D341Med (cell line): Measurements from ENCODE around the gene HOXD10.

Experiments used
- DNase-seq: peaks from one replicate; pipeline ENCODE4 v3.0.0; 2012; ENCODE audit warnings: low spot score

HOXD10 gene

DNA sequence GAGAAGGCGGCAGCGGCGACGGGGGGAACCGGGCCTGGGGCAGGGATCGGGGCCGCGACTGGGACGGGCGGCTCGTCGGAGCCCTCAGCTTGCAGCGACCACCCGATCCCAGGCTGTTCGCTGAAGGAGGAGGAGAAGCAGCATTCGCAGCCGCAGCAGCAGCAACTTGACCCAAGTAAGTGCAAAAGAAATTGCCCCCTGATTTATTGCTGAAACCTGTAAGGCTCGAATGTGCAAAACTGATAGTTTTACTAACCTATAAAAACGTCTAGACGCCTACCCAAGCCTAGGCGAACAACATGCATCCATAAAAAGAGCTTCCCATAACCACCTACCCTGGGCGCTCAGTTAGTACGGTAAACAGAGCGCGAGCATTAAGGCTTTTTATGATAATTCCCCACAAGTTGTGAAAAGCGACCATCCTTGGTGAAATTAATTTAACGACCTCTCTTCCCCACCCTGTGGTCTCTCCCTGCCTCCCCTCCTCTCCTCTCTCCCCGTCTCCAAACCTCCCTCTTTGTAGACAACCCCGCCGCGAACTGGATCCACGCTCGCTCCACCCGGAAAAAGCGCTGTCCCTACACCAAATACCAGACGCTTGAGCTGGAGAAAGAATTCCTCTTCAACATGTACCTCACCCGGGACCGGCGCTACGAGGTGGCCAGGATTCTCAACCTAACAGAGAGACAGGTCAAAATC, 7.0 kb downstream of the HOXD10 start:
- DNase-seq, result no peak

DNA sequence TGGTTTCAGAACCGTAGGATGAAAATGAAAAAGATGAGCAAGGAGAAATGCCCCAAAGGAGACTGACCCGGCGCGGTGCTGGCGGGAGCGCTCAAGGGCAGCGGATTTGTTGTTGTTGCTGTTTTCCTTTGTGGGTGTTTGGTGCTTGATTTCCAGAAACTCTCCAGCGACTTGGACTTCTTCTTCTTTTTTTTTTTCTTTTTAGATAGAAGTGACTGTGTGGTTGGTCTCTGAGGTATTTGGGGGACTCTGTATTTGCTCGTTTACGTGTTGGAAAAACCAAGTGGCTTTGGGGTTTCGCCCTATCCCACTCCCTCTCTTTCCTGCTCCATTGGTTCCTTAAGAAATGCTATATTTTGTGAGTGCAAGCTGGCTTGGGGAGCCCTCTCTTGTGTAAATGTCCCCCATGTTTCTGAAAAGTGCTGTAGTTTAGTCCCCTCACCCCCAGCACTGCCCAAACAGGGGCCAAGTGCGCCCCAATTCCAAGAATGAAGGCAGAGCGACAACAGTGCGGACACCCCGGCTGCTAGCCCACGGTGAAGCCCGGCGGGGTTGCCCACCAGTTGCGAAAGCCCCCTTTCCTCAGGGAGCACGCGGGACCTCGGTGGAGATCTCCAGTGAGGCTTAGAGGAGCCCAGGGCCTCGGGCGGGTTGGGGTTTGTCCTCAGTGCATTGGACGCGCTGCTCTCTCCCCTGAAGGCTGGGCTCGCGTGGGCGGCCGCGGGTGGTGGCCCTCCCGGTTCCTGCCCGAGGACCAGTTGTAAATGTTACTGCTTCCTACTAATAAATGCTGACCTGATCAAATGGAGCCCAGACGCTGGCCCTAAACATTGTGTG, 7.8 kb downstream of the HOXD10 start:
- DNase-seq, result no peak

DNA sequence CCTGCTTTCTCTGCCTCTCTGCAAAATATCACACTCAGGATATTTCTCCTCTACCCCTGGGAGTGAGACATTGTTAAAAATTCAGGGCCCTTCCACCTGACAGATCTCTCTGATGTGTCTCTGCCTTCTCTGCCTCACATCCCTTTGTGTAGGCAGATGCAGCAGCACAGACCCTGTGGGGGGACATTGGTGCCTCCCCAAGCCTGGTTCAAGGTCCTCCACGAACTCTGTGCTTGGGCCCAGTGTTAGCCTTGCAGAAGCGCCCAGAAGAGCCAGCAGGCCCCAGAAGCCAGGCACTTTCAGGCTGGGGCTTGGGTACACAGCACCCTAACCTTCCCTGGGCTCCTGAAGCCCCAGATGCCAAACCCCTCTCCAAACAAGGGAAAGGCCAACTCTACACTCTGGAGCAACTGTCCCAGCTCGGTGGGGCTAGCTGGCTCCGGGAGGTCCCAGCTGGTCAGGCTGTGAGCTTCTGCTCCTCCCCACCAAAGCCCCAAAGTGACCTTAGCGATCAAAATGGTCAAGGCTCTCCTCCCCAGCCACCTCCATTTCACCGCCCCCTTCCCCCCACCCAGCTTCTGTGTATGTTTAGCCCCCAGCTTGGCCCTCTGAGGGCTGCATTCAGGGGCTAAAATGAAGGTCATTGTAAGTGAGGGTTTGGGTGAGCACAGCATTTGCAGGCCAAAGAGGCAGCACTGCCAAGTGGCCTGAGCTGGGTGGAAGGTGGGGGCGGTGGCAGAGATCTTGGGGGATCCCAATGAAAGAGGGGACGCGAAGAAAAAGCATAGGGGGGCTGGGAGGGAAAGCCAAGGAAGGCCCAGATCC, 8.6 kb downstream of the HOXD10 start:
- DNase-seq, result no peak

DNA sequence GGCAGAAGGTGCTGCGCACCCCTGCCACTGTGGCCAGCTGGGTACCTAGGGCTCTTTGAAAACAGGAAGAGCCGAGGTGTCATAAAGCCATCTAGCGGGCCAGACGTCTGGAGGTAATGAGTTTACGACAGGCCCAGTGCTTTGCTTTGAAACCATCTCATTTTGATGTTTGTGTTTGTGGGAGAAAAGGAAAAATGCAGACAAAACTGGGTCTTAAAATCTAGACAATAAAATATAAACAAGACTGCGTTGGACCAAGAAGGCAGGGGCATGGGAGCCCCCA, 9.1 kb downstream of the HOXD10 start:
- no peak for DNase-seq

DNA sequence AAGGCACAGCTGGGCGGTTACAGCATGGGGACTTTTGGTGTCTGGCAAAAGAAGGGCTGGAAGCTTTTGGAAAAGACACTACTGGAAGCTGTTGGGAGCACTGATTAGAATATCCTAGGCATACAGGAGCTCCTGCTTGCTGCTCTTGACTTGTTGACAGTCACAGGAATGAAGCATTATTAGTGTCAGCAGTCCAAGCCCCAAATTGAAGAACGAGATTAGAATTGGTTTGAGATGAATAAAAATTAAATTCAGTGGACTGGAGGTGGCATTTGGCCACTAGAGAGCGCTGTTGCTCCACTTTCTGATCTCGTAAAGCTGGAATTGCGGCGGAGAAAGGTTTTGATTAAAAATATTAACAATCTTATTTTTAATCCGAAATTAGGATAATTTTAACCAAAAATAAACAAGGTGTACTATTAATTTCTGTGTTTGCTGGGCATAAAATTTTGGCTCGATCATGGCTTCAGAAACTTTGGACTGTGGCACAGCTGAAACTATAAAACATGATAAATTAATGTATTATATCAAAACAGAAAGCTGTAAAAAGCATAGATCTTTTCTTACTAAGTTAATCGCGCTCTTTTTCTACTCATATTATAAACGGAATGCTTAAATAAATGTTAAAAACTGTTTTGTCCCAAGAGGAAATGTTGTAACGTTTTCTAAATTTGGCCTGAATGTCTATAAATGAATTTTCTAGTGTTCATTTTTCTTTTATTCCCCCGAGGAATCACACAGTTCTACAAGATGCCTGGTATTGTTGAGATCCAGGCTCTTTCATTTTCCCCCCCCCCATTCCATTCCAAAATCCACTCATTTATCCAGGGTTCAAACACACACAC, 10.6 kb downstream of the HOXD10 start:
- no peak for DNase-seq

DNA sequence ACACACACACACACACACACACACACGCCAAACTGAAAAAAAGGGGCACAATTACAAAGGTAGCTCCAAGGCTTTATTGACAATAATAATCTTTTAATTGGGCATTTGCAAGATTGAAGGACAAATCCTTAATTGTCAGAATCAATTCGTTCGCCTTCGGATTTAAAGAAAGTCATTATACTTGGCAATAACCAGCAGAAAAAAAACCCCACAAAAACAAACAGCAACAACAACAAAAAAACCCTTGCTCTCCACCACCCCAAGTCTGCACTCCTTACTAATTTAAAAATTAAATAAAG, 11.1 kb downstream of the HOXD10 start:
- DNase-seq, result no peak

DNA sequence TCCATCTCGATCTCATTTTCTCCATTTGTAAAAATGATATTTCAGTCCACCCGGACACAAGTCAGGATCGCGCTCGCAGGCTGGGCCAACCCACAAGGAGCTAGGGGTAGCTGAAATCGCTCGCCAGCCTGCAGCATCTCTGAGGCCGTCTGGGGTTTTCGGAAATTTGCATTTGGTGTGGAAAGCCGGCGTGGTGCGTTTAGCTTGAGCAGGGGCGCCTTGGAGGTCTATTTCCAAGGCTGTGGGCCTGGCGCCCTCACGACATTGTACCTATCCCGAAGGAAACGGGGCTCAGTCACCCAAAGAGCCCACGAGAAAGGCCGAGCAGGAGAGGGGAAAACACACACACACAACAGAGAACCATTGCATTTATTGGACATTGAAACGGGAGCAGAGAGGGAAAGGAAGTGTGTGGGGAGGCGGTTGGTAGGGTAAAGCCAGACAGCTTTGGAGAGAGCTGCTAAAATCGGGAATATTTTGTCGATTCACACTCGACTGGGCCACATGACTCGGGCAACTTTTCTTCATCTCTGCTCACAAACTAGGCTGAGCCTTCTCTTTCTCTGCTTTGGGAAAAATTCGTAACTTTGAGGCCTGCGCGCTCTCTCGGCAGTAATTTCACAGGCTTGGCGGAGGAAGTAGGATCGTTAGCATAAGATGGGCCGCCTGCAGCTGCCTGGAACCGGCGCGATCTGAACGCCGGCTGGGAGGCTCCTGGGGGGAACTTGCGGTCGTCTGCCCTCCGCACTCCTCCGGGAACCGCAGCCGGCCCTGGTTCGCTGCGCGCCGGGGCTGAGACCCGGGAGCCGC, 11.8 kb downstream of the HOXD10 start:
- DNase-seq, result no peak

DNA sequence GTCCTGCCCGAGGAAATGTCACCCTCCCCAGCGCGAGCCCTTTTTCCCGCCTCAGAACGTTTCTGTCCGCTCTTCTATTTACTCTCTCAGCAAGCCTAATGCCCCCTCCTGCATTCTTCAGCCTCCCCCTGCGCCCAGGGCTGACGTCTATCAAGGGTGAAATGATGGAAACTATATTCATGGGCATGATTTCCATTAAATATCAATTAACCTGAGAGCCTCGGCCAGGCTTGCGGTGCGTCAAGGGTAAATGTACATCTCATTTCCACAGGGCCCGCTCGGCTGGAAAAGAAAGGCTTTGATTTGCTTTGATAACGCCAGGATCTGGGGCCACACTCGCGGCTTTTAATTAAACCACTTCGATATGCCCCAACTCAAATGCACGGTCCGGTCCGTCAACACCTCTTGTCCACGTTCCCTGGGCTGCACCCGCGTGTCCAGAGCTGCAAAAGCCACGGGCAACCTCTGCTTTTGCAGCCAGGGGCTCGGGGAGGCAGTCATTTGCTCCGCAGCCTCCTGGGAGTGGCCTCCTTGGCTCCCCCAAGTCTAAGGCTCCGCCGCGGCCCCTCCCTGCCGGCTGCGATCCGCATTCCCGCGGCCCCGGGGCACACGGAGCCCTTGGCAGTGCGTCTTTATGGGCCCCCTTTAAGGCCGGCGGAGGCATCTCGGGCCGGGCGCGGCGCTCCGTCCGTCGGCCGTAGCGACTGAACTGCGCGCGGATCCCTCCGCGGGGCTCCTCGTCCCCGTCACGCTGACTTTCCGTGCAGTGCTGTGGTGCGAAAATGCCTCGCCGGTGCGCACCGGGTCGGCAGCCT, 12.6 kb downstream of the HOXD10 start, which contains the start of gene HOXD8:
Gene HOXD8, plus strand, starts transcription at position 724 of the 815 bp plus-strand sequence. CDS start 662 bp downstream, outside the sequence.
- DNase-seq, result peak; percentile 66

DNA sequence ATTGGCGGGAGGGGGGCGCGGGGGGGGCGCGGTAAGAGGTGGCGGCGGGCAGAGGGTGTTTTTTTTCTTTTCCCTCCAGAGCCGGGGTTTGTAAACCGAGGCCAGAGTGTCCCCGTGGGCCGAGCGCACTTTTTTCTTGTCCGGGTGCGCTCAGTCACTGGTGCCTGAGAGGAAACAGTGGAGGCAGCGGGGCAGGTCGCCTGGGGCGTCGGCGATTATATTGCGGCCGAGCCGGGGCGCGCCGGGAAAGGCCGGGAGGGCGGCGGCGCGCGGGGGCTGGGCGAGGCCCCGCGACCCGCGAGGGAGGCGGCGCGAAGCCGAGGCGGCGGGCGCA, 13.2 kb downstream of the HOXD10 start:
- DNase-seq, result no peak

DNA sequence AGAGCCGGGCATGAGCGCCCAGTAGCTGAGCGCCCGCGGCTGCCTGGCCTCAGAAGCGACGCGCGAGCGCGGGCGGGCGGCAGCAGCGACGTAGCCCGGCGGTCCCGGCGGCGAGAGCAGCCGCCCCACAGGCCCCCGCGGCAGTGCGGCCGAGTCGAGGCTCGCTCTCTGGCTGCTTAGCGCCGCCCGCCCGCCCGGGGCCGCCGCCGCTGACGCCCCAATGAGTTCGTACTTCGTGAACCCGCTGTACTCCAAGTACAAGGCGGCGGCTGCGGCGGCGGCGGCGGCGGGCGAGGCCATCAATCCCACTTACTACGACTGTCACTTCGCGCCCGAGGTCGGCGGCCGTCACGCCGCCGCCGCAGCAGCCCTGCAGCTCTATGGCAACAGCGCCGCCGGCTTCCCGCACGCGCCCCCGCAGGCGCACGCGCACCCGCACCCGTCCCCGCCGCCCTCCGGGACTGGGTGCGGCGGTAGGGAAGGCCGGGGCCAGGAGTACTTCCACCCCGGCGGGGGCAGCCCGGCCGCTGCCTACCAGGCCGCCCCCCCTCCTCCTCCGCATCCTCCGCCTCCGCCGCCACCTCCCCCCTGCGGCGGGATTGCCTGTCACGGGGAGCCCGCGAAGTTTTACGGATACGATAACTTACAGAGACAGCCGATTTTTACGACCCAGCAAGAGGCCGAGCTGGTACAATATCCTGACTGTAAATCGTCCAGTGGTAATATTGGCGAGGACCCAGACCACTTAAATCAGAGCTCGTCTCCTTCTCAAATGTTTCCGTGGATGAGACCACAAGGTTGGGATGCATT, 13.8 kb downstream of the HOXD10 start:
- peak; percentile 66 for DNase-seq

DNA sequence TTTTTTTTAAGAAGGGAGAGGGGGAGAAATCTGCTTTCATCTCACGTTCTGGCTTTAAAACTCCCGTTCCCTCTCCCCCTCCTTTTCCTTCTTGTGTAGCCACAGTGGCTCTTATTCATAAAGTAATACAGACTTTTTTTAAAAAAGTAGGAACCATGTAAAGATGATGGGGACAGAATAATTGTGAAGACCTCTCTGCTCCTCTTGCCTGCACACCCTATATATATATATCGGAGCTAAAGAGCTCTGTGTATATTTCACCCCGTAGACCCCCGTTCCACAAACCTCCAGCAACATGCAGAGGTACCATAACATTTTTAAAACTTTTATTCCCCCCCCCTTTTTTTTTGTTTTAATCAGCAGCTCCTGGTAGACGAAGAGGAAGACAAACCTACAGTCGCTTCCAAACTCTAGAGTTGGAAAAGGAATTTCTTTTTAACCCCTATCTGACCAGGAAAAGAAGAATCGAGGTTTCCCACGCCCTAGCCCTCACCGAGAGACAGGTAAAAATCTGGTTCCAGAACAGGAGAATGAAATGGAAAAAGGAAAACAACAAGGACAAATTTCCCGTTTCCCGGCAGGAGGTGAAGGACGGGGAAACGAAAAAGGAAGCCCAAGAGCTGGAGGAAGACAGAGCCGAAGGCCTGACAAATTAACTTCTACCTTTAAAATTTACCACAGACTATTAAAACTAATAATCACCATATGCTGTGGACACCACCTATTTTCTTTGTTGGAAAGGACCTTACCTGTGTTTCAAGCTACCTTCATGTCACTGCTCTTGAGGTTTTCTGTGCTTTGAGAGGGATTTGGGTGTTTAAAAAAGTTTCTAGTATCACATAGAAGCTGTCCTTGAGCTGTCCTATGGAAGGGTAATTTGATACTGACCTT, 14.6 kb downstream of the HOXD10 start:
- no peak for DNase-seq

DNA sequence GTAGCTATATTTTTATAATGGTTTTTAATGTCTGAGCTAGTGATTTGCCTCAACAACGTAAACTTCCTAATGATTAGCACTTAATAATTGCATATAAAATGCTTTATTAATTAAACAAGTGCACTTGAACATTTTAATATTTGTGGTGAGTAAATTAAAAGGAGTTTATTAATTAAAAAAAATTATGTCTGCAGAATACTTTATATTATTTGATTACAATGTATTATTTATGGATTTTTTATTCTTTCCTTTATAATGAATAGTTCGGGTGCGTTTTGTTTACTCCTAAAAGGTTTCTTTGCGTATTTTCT, 15.2 kb downstream of the HOXD10 start:
- no peak for DNase-seq

DNA sequence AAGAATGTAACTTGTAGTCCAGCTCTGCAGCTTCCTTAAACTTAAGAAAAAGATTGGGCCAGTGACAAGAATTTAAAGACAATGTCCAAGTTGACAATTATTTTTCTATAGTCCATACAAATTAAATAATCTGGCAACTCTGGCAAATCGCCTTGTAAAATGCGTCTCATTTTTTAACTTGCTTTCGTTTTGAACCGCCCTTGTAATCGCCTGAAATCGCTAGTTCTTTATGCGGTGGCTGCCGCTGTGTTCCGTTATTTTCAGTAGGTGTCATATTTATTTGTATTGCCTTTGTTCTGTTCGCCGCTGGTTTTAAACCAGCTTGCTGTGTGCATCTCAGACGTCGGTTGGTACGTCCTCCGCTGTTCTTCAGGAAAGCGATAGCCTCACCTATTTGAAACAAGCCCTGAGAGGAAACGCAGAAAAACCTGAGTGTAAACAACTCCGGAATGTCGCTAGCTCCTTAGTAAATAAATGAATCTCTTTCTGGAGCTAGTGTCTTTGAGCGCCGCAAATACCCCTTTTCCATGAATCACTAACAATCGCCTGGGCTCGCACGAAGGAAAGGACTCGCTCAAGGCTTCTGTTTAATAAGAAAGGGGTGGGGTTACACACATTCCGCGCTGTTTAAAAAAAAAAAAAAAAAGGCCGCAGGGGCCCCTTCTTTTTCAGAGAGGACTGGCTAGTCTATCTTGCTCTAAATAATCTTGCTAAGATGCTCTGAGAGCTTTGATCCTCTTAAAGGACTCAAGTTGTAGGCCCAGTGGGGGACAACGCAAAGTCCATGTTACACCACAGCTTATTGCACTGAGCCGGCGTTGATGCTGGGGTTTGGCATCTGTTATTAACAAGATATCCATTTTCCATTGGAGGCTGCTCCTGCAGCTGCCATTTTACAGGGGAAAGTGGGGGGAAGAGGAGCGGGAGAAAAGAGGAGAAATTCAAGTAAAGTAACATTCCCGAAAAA, 15.9 kb downstream of the HOXD10 start:
- DNase-seq, result no peak

DNA sequence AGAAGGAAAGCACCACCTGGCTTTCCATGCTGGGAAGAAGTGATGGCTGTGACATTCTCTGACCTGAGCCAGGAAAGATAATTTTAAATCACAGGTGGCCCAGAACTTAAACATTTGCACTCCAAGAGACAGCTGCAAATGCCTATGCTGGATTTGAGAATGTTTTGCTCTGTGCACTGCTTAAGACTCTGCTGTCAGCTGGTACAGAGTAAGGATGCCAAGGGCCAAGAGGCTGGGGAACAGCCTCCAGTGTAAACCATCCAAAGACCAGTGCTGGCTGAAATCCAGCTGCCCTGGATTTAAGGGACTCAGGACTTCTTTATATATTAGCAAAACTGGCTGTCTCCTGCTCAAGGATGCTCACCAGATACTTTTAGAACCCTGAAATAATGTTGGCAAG, 16.8 kb downstream of the HOXD10 start:
- no peak for DNase-seq

DNA sequence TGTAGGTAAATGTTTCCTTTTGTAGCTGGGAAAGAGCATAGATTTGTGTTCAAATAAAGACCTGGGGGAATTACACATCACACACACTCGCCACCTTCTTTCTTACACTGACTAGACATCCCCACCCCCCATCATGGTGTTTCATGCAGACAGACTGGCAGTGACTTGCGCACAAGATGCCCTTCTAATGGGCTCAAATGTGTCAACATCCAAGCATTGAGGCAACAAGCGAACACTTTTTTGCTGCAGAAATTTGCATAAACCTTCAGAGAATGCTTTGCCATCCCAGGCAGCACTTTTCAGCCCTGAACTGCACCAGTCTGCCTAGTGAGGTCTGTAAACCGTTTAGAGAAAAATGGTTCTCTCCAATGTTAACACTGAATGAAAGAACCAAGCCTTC, 17.5 kb downstream of the HOXD10 start:
- DNase-seq, result no peak

DNA sequence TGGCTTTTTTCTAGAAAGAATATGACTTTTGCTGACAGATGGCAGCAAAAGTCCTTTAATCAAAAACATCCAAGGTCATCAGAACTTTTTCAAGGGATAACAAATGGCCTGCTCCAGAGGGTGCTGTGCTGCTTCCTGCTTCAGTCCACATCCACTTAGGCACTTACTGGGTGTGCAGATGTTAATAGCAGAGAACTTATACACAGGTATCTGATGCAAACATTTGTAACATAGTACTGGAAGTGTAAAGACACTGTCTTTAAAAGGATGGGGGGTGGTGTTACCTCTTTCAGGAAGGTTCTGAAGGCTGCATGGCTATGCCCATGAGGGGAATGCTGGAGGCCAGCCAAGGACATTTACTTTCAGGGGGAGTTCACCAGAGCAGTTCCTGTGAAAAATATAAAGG, 18.5 kb downstream of the HOXD10 start:
- DNase-seq, result no peak

DNA sequence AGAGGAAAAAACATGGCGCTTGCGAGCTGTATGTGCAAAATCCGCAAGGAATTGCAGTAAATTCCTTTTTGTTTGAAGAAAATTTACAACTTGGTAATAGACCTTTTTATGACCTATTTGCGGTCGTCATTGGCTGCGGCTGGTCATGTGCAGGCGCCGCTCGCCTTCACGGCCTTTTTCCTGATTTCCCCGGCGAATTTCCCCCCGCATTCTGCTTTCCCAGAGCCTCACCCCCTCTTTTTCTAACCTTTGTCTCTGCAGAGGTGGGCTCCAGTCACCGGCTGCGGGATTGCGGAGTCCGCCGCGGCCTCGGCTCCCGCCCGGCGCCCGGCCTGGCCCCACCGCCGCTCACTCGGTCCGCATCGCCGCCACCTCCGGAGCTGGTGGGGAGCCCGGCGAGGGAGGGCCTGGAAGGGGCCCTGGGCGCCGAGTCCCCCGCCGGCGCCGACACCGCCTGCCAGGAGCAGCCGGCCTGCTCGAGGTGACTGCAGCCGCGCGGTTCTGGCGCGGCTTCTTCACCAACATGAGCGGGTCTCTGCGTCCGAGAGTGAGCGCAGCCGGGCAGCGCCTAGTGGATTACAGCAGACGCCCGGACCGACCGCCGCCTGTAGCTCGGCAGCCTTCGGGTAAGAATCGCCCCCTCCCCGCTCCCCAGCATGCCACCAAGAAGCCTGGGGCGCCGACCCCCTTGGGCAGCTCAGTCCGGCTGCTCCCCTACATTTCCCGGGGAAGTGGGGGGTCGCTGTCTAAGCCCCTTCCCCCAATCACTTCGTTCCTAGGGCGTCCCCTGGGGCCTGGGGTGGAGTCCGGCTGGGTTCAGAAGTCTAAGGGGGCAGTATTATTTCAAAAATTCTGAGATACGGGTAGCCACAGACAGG, 20.0 kb downstream of the HOXD10 start:
- DNase-seq, result no peak
